A673 (cell line): ENCODE data around the gene SLMAP. TPM values are rescaled to one million over a fixed set of nuclear protein-coding genes. Genes with fewer than 3 reads are reported as not detected.

Source experiments
- BruUV-seq: library from RNA; stranded (reverse); fragments of 400-500 nt; replicated peaks from 2 replicates; lab custom pipeline; 2021; lab: Mats Ljungman, UMichigan
- CTCF ChIA-PET: fragments of 300-600 bp; sonication (Branson Sonifier 250); formaldehyde crosslinking; loops from one replicate; lab custom pipeline; 2022; ENCODE audit warnings: antibody characterized with exemption; lab: Charles Lee
- POLR2A ChIA-PET: fragments of 300-600 bp; sonication (Branson Sonifier 250); formaldehyde crosslinking; loops from one replicate; lab custom pipeline; 2022; ENCODE audit warnings: antibody characterized with exemption; ENCODE audit not compliant: low non-redundant PET; lab: Charles Lee
- DNase-seq: peaks from one replicate; pipeline ENCODE4 v3.0.0-alpha.2; 2015; ENCODE audit warnings: low spot score
- H3K27ac ChIP-seq: fragments of 200-600 bp; sonication (generic); 2 replicates; pipeline ENCODE4 v1.5.1; 2016; ENCODE audit warnings: mixed run types, low read depth, mild to moderate bottlenecking, mixed read lengths, antibody characterized with exemption, low read length; ENCODE audit not compliant: poor library complexity, severe bottlenecking
- H3K27me3 ChIP-seq: fragments of 200-600 bp; sonication (generic); replicated peaks from 2 replicates; pipeline ENCODE4 v1.6.1; 2017; ENCODE audit warnings: mixed run types, low read depth, mild to moderate bottlenecking, mixed read lengths, antibody characterized with exemption, low read length; ENCODE audit not compliant: insufficient read depth, poor library complexity
- H3K36me3 ChIP-seq: fragments of 200-600 bp; sonication (generic); 2 replicates; pipeline ENCODE4 v1.6.1; 2016; ENCODE audit warnings: mixed run types, mild to moderate bottlenecking, mixed read lengths, antibody characterized with exemption, low read length; ENCODE audit not compliant: insufficient read depth, poor library complexity, severe bottlenecking
- H3K4me1 ChIP-seq: fragments of 200-600 bp; sonication (generic); 2 replicates; pipeline ENCODE4 v1.6.1; 2017; ENCODE audit warnings: mixed run types, mild to moderate bottlenecking, mixed read lengths, antibody characterized with exemption, low read length; ENCODE audit not compliant: insufficient read depth, poor library complexity, severe bottlenecking
- H3K4me3 ChIP-seq: fragments of 200-600 bp; sonication (generic); 2 replicates; pipeline ENCODE4 v1.5.1; 2016; ENCODE audit warnings: low read depth, mixed run types, mild to moderate bottlenecking, mixed read lengths, low read length; ENCODE audit not compliant: poor library complexity, severe bottlenecking
- H3K9me3 ChIP-seq: fragments of 200-600 bp; sonication (generic); 2 replicates; pipeline ENCODE4 v1.6.1; 2016; ENCODE audit warnings: mixed run types, low read depth, mild to moderate bottlenecking, mixed read lengths, antibody characterized with exemption, low read length; ENCODE audit not compliant: poor library complexity, severe bottlenecking
- EZH2 ChIP-seq: fragments of 200-600 bp; sonication (generic); IDR thresholded peaks from 2 replicates; pipeline ENCODE4 v1.6.1; 2017; ENCODE audit warnings: borderline replicate concordance, low read depth, mild to moderate bottlenecking, mixed read lengths, antibody characterized with exemption, low read length; ENCODE audit not compliant: poor library complexity, severe bottlenecking
- intact Hi-C: fragments of 100-400 bp; cut with micrococcal nuclease; formaldehyde crosslinking; loops from one replicate; pipeline ENCODE4 v1.10.0; 2022; ENCODE audit not compliant: unreplicated experiment
- total RNA-seq: library from RNA; stranded (reverse); gene quantifications from 2 replicates; pipeline ENCODE4 v1.2.3, GENCODE V29; 2021
- TF ChIP-seq, protein P1 (sequence below): fragments of 300-800, 200-600 bp; sonication (generic); conservative IDR thresholded peaks from 2 replicates; pipeline ENCODE4 v1.5.1; 2017; ENCODE audit warnings: low read depth, mild to moderate bottlenecking, antibody characterized with exemption, low read length, moderate library complexity, mixed read lengths

SLMAP gene
- total RNA-seq, 1 experiment from 2014 or later, result 32.4 TPM

DNA sequence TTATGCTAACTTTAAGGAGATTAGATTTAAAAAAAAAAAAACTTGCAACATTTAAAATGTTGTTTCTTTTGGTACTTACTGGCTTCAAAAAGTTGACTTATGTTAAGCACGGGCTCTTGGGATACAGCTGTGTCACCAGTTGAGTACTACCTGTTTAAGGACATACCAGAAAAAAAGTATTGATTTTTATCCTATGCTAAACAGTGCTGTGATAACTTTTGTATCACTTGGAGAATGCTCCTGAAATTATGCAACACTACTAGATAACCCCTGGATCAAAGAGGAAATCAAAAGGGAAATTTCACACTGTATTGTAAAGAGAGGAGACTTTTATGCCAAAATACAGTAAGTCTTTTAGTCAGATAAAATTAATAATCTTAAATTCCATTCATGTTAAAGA, 77.7 kb downstream of the SLMAP start:
- intact Hi-C loops, result no loop called here
- POLR2A ChIA-PET, result no interaction called here
- CTCF ChIA-PET, result no interaction called here

DNA sequence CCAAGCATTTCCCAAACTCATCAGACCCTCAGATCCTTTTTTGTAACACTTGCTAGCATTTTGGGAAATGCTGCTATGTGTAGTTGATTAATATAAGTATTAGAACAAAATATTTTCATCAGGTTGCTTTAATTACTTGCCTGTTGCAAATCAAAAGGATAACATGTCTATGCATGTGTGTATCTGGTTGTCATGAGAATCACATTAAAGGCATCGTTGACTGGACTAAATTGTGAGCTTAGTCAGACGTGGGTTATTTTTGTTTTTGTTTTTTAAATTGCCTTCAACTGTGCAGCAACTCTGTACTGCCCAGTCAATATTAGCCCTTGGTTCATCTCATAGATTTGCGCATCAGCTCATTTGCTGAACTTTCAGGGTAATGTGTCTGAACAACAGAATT, 81.6 kb downstream of the SLMAP start:
- ChIA-PET CTCF (no interaction called here), POLR2A (no interaction called here)
- BruUV-seq, result no TSS peak
- Histone ChIP-seq H3K4me3 (no peak overlapping the region), H3K27ac (no peak overlapping the region), H3K9me3 (no peaks in the 10 kb centered on the region), H3K36me3 (no peaks in the 10 kb centered on the region), H3K4me1 (no peaks in the 10 kb centered on the region), H3K27me3 (no peaks in the 10 kb centered on the region)
- intact Hi-C loops, result no loop called here
- TF ChIP-seq, protein P1, sequence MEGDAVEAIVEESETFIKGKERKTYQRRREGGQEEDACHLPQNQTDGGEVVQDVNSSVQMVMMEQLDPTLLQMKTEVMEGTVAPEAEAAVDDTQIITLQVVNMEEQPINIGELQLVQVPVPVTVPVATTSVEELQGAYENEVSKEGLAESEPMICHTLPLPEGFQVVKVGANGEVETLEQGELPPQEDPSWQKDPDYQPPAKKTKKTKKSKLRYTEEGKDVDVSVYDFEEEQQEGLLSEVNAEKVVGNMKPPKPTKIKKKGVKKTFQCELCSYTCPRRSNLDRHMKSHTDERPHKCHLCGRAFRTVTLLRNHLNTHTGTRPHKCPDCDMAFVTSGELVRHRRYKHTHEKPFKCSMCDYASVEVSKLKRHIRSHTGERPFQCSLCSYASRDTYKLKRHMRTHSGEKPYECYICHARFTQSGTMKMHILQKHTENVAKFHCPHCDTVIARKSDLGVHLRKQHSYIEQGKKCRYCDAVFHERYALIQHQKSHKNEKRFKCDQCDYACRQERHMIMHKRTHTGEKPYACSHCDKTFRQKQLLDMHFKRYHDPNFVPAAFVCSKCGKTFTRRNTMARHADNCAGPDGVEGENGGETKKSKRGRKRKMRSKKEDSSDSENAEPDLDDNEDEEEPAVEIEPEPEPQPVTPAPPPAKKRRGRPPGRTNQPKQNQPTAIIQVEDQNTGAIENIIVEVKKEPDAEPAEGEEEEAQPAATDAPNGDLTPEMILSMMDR, result no peak
- TF ChIP-seq EZH2, result no peak
- DNase-seq, result no peak

More for the DNA sequence above, 77.7 kb downstream of the SLMAP start:
- no peak overlapping the region for H3K27ac ChIP-seq
- TF ChIP-seq, protein P1, result no peak
- no peak for TF ChIP-seq EZH2
- BruUV-seq, result no TSS peak
- no peak overlapping the region for H3K4me3 ChIP-seq
- no peaks in the 10 kb centered on the region for H3K4me1 ChIP-seq
- H3K36me3 ChIP-seq, result no peaks in the 10 kb centered on the region
- no peak for DNase-seq
- H3K27me3 ChIP-seq, result no peaks in the 10 kb centered on the region
- no peaks in the 10 kb centered on the region for H3K9me3 ChIP-seq

- Histone ChIP-seq H3K4me3 (no peak overlapping the region), H3K27ac (no peak overlapping the region), H3K4me1 (no peaks in the 10 kb centered on the region), H3K27me3 (no peaks in the 10 kb centered on the region), H3K36me3 (no peaks in the 10 kb centered on the region), H3K9me3 (no peaks in the 10 kb centered on the region)
- TF ChIP-seq EZH2, result no peak
- TF ChIP-seq, protein P1, result no peak
- BruUV-seq, result no TSS peak
- POLR2A ChIA-PET, result interaction anchor here (0.6 kb wide), 2 partner anchors 9 to 132 kb away, joined by 4 to 7 read pairs; no protein-coding TSS in a partner anchor
- DNase-seq, result no peak
- intact Hi-C loops, result no loop called here
- CTCF ChIA-PET, result no interaction called here
Measured at GRCh38 chr3:57838627-57839026, 82.5 kb downstream of the SLMAP start.
